HEK293 (cell line): ENCODE data around the gene PRSS33.

Source experiments
- GLIS1 ChIP-seq: fragments of 450-650 bp; formaldehyde crosslinking; IDR thresholded peaks from 2 replicates; pipeline ENCODE4 v1.5.1; 2016; ENCODE audit warnings: missing biosample characterization, missing genetic modification characterization
- IKZF3 ChIP-seq: fragments of 450-650 bp; IDR thresholded peaks from 2 replicates; pipeline ENCODE4 v1.5.0; 2018; ENCODE audit warnings: missing biosample characterization, mild to moderate bottlenecking, missing genetic modification characterization, moderate library complexity
- KLF7 ChIP-seq: fragments of 450-650 bp; formaldehyde crosslinking; IDR thresholded peaks from 2 replicates; pipeline ENCODE4 v1.5.1; 2016; ENCODE audit warnings: missing biosample characterization, missing genetic modification characterization, borderline replicate concordance
- TSHZ1 ChIP-seq: fragments of 450-650 bp; formaldehyde crosslinking; IDR thresholded peaks from 2 replicates; pipeline ENCODE4 v1.5.1; 2016; ENCODE audit warnings: missing biosample characterization, missing genetic modification characterization, borderline replicate concordance
- ZBTB1 ChIP-seq: fragments of 450-650 bp; formaldehyde crosslinking; IDR thresholded peaks from 2 replicates; pipeline ENCODE4 v1.5.1; 2016; ENCODE audit warnings: missing biosample characterization, missing genetic modification characterization
- ZBTB20 ChIP-seq: fragments of 450-650 bp; formaldehyde crosslinking; IDR thresholded peaks from 2 replicates; pipeline ENCODE4 v1.5.1; 2016; ENCODE audit warnings: missing biosample characterization, missing genetic modification characterization
- ZBTB7A ChIP-seq: fragments of 450-650 bp; formaldehyde crosslinking; IDR thresholded peaks from 2 replicates; pipeline ENCODE4 v1.5.1; 2016; ENCODE audit warnings: low read depth, missing biosample characterization, missing genetic modification characterization
- ZFP37 ChIP-seq: fragments of 450-650 bp; formaldehyde crosslinking; IDR thresholded peaks from 2 replicates; pipeline ENCODE4 v1.5.1; 2016; ENCODE audit warnings: missing biosample characterization, missing genetic modification characterization
- ZFP69B ChIP-seq: fragments of 450-650 bp; formaldehyde crosslinking; IDR thresholded peaks from 2 replicates; pipeline ENCODE4 v1.5.1; 2016; ENCODE audit warnings: missing biosample characterization, missing genetic modification characterization
- ZNF133 ChIP-seq: fragments of 450-650 bp; formaldehyde crosslinking; IDR thresholded peaks from 2 replicates; pipeline ENCODE4 v1.5.1; 2016; ENCODE audit warnings: missing biosample characterization, missing genetic modification characterization
- ZNF138 ChIP-seq: fragments of 450-650 bp; formaldehyde crosslinking; IDR thresholded peaks from 2 replicates; pipeline ENCODE4 v1.5.1; 2016; ENCODE audit warnings: missing biosample characterization, missing genetic modification characterization, borderline replicate concordance
- ZNF148 ChIP-seq: fragments of 450-650 bp; formaldehyde crosslinking; IDR thresholded peaks from 2 replicates; pipeline ENCODE4 v1.5.0; 2017; ENCODE audit warnings: missing biosample characterization, missing genetic modification characterization, borderline replicate concordance
- ZNF2 ChIP-seq: fragments of 450-650 bp; formaldehyde crosslinking; IDR thresholded peaks from 2 replicates; pipeline ENCODE4 v1.5.1; 2016; ENCODE audit warnings: missing biosample characterization, missing genetic modification characterization
- ZNF350 ChIP-seq: fragments of 450-650 bp; formaldehyde crosslinking; IDR thresholded peaks from 2 replicates; pipeline ENCODE4 v1.5.0; 2017; ENCODE audit warnings: missing biosample characterization, mild to moderate bottlenecking, missing genetic modification characterization
- ZNF391 ChIP-seq: fragments of 450-650 bp; formaldehyde crosslinking; IDR thresholded peaks from 2 replicates; pipeline ENCODE4 v1.5.1; 2016; ENCODE audit warnings: low read depth, missing biosample characterization, missing genetic modification characterization, borderline replicate concordance
- ZNF48 ChIP-seq: fragments of 450-650 bp; formaldehyde crosslinking; IDR thresholded peaks from 2 replicates; pipeline ENCODE4 v1.5.1; 2016; ENCODE audit warnings: missing biosample characterization, missing genetic modification characterization
- ZNF510 ChIP-seq: fragments of 450-650 bp; formaldehyde crosslinking; IDR thresholded peaks from 2 replicates; pipeline ENCODE4 v1.5.1; 2018; ENCODE audit warnings: mild to moderate bottlenecking, missing genetic modification characterization, missing biosample characterization; ENCODE audit not compliant: insufficient replicate concordance
- ZNF544 ChIP-seq: fragments of 450-650 bp; formaldehyde crosslinking; IDR thresholded peaks from 2 replicates; pipeline ENCODE4 v1.5.0; 2017; ENCODE audit warnings: missing biosample characterization, missing genetic modification characterization
- ZNF555 ChIP-seq: fragments of 450-650 bp; formaldehyde crosslinking; conservative IDR thresholded peaks from 2 replicates; pipeline ENCODE4 v1.5.1; 2017; ENCODE audit warnings: missing biosample characterization, mild to moderate bottlenecking, missing genetic modification characterization, inconsistent platforms
- ZNF621 ChIP-seq: fragments of 450-650 bp; formaldehyde crosslinking; IDR thresholded peaks from 2 replicates; pipeline ENCODE4 v1.5.1; 2017; ENCODE audit warnings: missing biosample characterization, missing genetic modification characterization
- ZNF677 ChIP-seq: fragments of 450-650 bp; IDR thresholded peaks from 2 replicates; pipeline ENCODE4 v1.5.0; 2018; ENCODE audit warnings: missing biosample characterization, mild to moderate bottlenecking, missing genetic modification characterization, moderate library complexity
- ZNF785 ChIP-seq: fragments of 450-650 bp; formaldehyde crosslinking; IDR thresholded peaks from 2 replicates; pipeline ENCODE4 v1.5.1; 2016; ENCODE audit warnings: missing biosample characterization, missing genetic modification characterization
- TF ChIP-seq, protein P1 (sequence below): fragments of 450-650 bp; formaldehyde crosslinking; optimal IDR thresholded peaks from 2 replicates; pipeline ENCODE3; 2016; ENCODE audit warnings: missing biosample characterization, mild to moderate bottlenecking, missing genetic modification characterization
- TF ChIP-seq, protein P2 (sequence below): fragments of 450-650 bp; formaldehyde crosslinking; IDR thresholded peaks from 2 replicates; pipeline ENCODE4 v1.5.1; 2016; ENCODE audit warnings: missing biosample characterization, missing genetic modification characterization
- TF ChIP-seq, protein P3 (sequence below): fragments of 450-650 bp; formaldehyde crosslinking; IDR thresholded peaks from 2 replicates; pipeline ENCODE4 v1.5.1; 2016; ENCODE audit warnings: missing biosample characterization, missing genetic modification characterization, low read depth
- TF ChIP-seq, protein P4 (sequence below): fragments of 450-650 bp; formaldehyde crosslinking; IDR thresholded peaks from 2 replicates; pipeline ENCODE4; 2016; ENCODE audit warnings: missing biosample characterization, missing genetic modification characterization
- TF ChIP-seq, protein P5 (sequence below): fragments of 450-650 bp; formaldehyde crosslinking; IDR thresholded peaks from 2 replicates; pipeline ENCODE4 v1.5.1; 2016; ENCODE audit warnings: missing biosample characterization, missing genetic modification characterization

PRSS33 gene

DNA sequence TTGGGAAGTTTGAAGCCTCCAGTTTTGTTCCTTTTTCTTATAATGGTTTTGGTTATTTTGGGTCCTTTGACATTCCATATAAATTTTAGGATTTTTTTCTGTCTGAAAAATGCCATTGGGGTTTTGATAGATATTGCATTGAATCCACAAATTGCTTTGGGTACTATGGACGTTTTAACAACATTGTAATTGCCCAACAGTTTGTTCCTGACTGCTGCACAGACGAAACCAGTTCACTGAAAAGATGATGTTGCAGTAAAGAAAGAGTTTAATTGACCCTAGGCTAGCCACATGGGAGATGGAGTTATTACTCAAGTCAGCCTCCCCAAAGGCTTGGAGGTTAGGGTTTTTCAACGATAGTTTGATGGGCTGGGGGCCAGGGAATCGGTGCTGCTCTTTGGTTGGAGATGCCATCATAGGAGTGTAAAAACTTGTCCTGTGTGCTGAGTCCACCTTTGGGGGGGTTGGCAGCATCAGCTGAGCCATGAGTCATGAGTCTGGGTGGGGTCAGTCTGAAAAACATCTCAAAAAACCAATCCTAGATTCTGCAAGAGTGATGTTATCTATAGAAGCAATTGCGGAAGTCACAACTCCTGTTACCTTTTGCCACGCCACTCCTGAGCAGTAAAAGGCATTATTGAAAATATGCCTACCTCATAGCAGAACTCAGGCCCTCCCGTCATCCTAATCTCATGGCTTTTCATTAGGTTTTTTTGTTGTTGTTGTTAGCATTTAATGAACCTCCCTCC is 8.2 kb upstream of the PRSS33 start (continued):
- no peak for TF ChIP-seq TSHZ1 (tag by site-specific recombination)
- no peak for TF ChIP-seq ZNF677 (tag by site-specific recombination)
- no peak for TF ChIP-seq ZFP37 (tag by site-specific recombination)
- TF ChIP-seq, protein P1, sequence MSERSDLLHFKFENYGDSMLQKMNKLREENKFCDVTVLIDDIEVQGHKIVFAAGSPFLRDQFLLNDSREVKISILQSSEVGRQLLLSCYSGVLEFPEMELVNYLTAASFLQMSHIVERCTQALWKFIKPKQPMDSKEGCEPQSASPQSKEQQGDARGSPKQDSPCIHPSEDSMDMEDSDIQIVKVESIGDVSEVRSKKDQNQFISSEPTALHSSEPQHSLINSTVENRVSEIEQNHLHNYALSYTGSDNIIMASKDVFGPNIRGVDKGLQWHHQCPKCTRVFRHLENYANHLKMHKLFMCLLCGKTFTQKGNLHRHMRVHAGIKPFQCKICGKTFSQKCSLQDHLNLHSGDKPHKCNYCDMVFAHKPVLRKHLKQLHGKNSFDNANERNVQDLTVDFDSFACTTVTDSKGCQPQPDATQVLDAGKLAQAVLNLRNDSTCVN (tag by site-specific recombination), result no peak
- TF ChIP-seq ZNF350 (tag by site-specific recombination), result no peak
- TF ChIP-seq, protein P2, sequence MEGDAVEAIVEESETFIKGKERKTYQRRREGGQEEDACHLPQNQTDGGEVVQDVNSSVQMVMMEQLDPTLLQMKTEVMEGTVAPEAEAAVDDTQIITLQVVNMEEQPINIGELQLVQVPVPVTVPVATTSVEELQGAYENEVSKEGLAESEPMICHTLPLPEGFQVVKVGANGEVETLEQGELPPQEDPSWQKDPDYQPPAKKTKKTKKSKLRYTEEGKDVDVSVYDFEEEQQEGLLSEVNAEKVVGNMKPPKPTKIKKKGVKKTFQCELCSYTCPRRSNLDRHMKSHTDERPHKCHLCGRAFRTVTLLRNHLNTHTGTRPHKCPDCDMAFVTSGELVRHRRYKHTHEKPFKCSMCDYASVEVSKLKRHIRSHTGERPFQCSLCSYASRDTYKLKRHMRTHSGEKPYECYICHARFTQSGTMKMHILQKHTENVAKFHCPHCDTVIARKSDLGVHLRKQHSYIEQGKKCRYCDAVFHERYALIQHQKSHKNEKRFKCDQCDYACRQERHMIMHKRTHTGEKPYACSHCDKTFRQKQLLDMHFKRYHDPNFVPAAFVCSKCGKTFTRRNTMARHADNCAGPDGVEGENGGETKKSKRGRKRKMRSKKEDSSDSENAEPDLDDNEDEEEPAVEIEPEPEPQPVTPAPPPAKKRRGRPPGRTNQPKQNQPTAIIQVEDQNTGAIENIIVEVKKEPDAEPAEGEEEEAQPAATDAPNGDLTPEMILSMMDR, result no peak
- no peak for TF ChIP-seq ZNF48 (tag by site-specific recombination)
- TF ChIP-seq ZNF621, result no peak
- TF ChIP-seq ZNF544 (tag by site-specific recombination), result no peak
- no peak for TF ChIP-seq ZNF555 (tag by site-specific recombination)
- TF ChIP-seq ZNF133 (tag by site-specific recombination), result no peak
- no peak for TF ChIP-seq ZNF391 (tag by site-specific recombination)
- no peak for TF ChIP-seq ZNF148 (tag by site-specific recombination)
- TF ChIP-seq ZBTB20 (tag by site-specific recombination), result peak; percentile 60
- no peak for TF ChIP-seq ZBTB1
- TF ChIP-seq, protein P3, sequence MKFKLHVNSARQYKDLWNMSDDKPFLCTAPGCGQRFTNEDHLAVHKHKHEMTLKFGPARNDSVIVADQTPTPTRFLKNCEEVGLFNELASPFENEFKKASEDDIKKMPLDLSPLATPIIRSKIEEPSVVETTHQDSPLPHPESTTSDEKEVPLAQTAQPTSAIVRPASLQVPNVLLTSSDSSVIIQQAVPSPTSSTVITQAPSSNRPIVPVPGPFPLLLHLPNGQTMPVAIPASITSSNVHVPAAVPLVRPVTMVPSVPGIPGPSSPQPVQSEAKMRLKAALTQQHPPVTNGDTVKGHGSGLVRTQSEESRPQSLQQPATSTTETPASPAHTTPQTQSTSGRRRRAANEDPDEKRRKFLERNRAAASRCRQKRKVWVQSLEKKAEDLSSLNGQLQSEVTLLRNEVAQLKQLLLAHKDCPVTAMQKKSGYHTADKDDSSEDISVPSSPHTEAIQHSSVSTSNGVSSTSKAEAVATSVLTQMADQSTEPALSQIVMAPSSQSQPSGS (tag by site-specific recombination), result no peak
- TF ChIP-seq ZNF138 (tag by site-specific recombination), result no peak
- no peak; the same call in 1 of the 2 replicates for TF ChIP-seq ZFP69B (tag by site-specific recombination)
- TF ChIP-seq ZNF2 (tag by site-specific recombination), result no peak
- TF ChIP-seq ZNF510 (tag by site-specific recombination), result no peak
- no peak for TF ChIP-seq IKZF3 (tag by site-specific recombination)
- no peak for TF ChIP-seq KLF7
- TF ChIP-seq, protein P4, sequence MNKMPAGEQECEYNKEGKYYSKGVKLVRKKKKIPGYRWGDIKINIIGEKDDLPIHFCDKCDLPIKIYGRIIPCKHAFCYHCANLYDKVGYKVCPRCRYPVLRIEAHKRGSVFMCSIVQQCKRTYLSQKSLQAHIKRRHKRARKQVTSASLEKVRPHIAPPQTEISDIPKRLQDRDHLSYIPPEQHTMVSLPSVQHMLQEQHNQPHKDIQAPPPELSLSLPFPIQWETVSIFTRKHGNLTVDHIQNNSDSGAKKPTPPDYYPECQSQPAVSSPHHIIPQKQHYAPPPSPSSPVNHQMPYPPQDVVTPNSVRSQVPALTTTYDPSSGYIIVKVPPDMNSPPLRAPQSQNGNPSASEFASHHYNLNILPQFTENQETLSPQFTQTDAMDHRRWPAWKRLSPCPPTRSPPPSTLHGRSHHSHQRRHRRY (tag by site-specific recombination), result no peak
- TF ChIP-seq GLIS1 (tag by site-specific recombination), result peak; percentile 91
- TF ChIP-seq, protein P5, sequence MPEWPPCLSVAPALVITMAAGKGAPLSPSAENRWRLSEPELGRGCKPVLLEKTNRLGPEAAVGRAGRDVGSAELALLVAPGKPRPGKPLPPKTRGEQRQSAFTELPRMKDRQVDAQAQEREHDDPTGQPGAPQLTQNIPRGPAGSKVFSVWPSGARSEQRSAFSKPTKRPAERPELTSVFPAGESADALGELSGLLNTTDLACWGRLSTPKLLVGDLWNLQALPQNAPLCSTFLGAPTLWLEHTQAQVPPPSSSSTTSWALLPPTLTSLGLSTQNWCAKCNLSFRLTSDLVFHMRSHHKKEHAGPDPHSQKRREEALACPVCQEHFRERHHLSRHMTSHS (tag by site-specific recombination), result no peak
- TF ChIP-seq ZBTB7A (tag by site-specific recombination), result no peak
- no peak for TF ChIP-seq ZNF785
